WTC11 (cell line): ENCODE measurements around the gene CPE. TPM values are rescaled to one million over a fixed set of nuclear protein-coding genes. Genes with fewer than 3 reads are reported as not detected.

Source experiments
- ATAC-seq: fragments of 200-7000 bp; cut with Tn5 transposase; 2 replicates; pipeline ENCODE4 v1.10.0; 2021; ENCODE audit warnings: mild to moderate bottlenecking, moderate library complexity
- CTCF ChIA-PET: fragments of 300-600 bp; sonication (Branson Sonifier 250); formaldehyde crosslinking; loops from one replicate; lab custom pipeline; 2021; ENCODE audit warnings: antibody characterized with exemption; lab: Charles Lee
- POLR2A ChIA-PET: fragments of 350-600 bp; sonication (Branson Sonifier 250); formaldehyde crosslinking; loops from one replicate; lab custom pipeline; 2021; ENCODE audit warnings: antibody characterized with exemption; lab: Charles Lee
- DNase-seq: peaks from one replicate; pipeline ENCODE4 v3.0.0; 2021; ENCODE audit warnings: low spot score
- H3K27ac Mint-ChIP-seq: 2 replicates; pipeline ENCODE4 v1.8.0; 2021; ENCODE audit warnings: mixed read lengths
- H3K27me3 Mint-ChIP-seq: 2 replicates; pipeline ENCODE4 v1.8.0; 2021; ENCODE audit warnings: low read depth, mild to moderate bottlenecking, moderate library complexity, mixed read lengths
- H3K36me3 Mint-ChIP-seq: 2 replicates; pipeline ENCODE4 v1.8.0; 2021; ENCODE audit warnings: mixed read lengths
- H3K4me1 Mint-ChIP-seq: 2 replicates; pipeline ENCODE4 v1.8.0; 2022; ENCODE audit warnings: mixed read lengths
- H3K4me3 Mint-ChIP-seq: 2 replicates; pipeline ENCODE4 v1.8.0; 2021; ENCODE audit warnings: mild to moderate bottlenecking, moderate library complexity, mixed read lengths
- H3K9me3 Mint-ChIP-seq: 2 replicates; pipeline ENCODE4 v1.8.0; 2021; ENCODE audit warnings: mixed read lengths
- CREB1 ChIP-seq: sonication (generic); formaldehyde crosslinking; IDR thresholded peaks from 2 replicates; pipeline ENCODE4 v1.8.0; 2023; ENCODE audit warnings: mild to moderate bottlenecking, missing genetic modification reagents
- CTCF ChIP-seq: fragments of 200-600 bp; IDR thresholded peaks from 2 replicates; pipeline ENCODE4 v1.8.0; 2022; ENCODE audit warnings: antibody characterized with exemption
- ELF4 ChIP-seq: sonication (generic); formaldehyde crosslinking; IDR thresholded peaks from 2 replicates; pipeline ENCODE4 v1.8.1; 2022; ENCODE audit warnings: low read depth, mild to moderate bottlenecking, moderate library complexity, missing genetic modification reagents
- FOXJ3 ChIP-seq: sonication (generic); formaldehyde crosslinking; IDR thresholded peaks from 2 replicates; pipeline ENCODE4 v1.9.0; 2021; ENCODE audit warnings: missing genetic modification reagents, mild to moderate bottlenecking, borderline replicate concordance
- FOXK1 ChIP-seq: sonication (generic); formaldehyde crosslinking; IDR thresholded peaks from 2 replicates; pipeline ENCODE4 v1.8.0; 2022; ENCODE audit warnings: mild to moderate bottlenecking, moderate library complexity, missing genetic modification reagents
- HMGXB4 ChIP-seq: sonication (generic); formaldehyde crosslinking; IDR thresholded peaks from 2 replicates; pipeline ENCODE4 v1.8.1; 2023; ENCODE audit warnings: mild to moderate bottlenecking, moderate library complexity, missing genetic modification reagents
- IRF1 ChIP-seq: sonication (generic); formaldehyde crosslinking; IDR thresholded peaks from 2 replicates; pipeline ENCODE4 v1.8.0; 2023; ENCODE audit warnings: missing genetic modification reagents
- PRRX2 ChIP-seq: fragments of 250-450 bp; sonication (Bioruptor Pico); IDR thresholded peaks from 2 replicates; pipeline ENCODE4 v1.8.0; 2021; ENCODE audit warnings: mild to moderate bottlenecking
- SMAD4 ChIP-seq: sonication (generic); formaldehyde crosslinking; IDR thresholded peaks from 2 replicates; pipeline ENCODE4 v1.8.0; 2022; ENCODE audit warnings: mild to moderate bottlenecking, missing genetic modification reagents
- SP1 ChIP-seq: sonication (generic); formaldehyde crosslinking; conservative IDR thresholded peaks from 2 replicates; pipeline ENCODE4 v1.8.1; 2022; ENCODE audit warnings: missing genetic modification reagents
- TP53 ChIP-seq: sonication (generic); formaldehyde crosslinking; IDR thresholded peaks from 2 replicates; pipeline ENCODE4 v1.8.1; 2023; ENCODE audit warnings: mild to moderate bottlenecking, missing genetic modification reagents
- ZBTB43 ChIP-seq: sonication (generic); formaldehyde crosslinking; IDR thresholded peaks from 2 replicates; pipeline ENCODE4 v1.8.1; 2023; ENCODE audit warnings: mild to moderate bottlenecking, missing genetic modification reagents
- ZMAT4 ChIP-seq: fragments of 250-450 bp; sonication (Bioruptor Pico); IDR thresholded peaks from 2 replicates; pipeline ENCODE4 v1.9.0; 2021; ENCODE audit warnings: mild to moderate bottlenecking
- ZNF317 ChIP-seq: sonication (generic); formaldehyde crosslinking; IDR thresholded peaks from 2 replicates; pipeline ENCODE4 v1.8.1; 2023; ENCODE audit warnings: low read depth, mild to moderate bottlenecking, moderate library complexity, missing genetic modification reagents, borderline replicate concordance
- ZNF671 ChIP-seq: fragments of 250-450 bp; sonication (Bioruptor Pico); IDR thresholded peaks from 2 replicates; pipeline ENCODE4 v1.8.0; 2021; ENCODE audit warnings: mild to moderate bottlenecking
- ZSCAN18 ChIP-seq: fragments of 250-450 bp; sonication (Bioruptor Pico); IDR thresholded peaks from 2 replicates; pipeline ENCODE4 v2.1.2; 2022; ENCODE audit warnings: mild to moderate bottlenecking, moderate library complexity
- total RNA-seq: library from RNA; stranded (reverse); gene quantifications from 3 replicates; pipeline ENCODE4 v1.2.3, GENCODE V29; 2021

The CPE gene
- total RNA-seq, 1 experiment from 2014 or later, result 9.2 TPM

- no peaks in the 10 kb centered on the region for H3K9me3 Mint-ChIP-seq
- peaks cover 37% of the 10 kb centered on the region for H3K4me1 Mint-ChIP-seq
- peaks cover 25% of the 10 kb centered on the region for H3K27me3 Mint-ChIP-seq
- ChIA-PET POLR2A (no interaction called here), CTCF (interaction anchor here (0.7 to 2.5 kb wide), 3 partner anchors 27 to 270 kb away, joined by 3 to 10 read pairs (median 3); partner anchors contain the start of gene TMEM192)
- TF ChIP-seq PRRX2 (CRISPR knock-in tag), result no peak
- TF ChIP-seq CREB1 (CRISPR knock-in tag), result no peak
- no peak for TF ChIP-seq IRF1 (CRISPR knock-in tag)
- no peak for ATAC-seq
- no peak overlapping the region for H3K4me3 Mint-ChIP-seq
- no peaks in the 10 kb centered on the region for H3K36me3 Mint-ChIP-seq
- DNase-seq, result no peak
- no peak overlapping the region for H3K27ac Mint-ChIP-seq
Observed at GRCh38 chr4:165382640-165383039, 3.8 kb downstream of the CPE start.

- POLR2A ChIA-PET, result no interaction called here
- Mint-ChIP-seq H3K4me3 (no peak overlapping the region), H3K27ac (no peak overlapping the region), H3K36me3 (no peaks in the 10 kb centered on the region), H3K4me1 (peaks cover 32% of the 10 kb centered on the region), H3K9me3 (no peaks in the 10 kb centered on the region), H3K27me3 (peaks cover 15% of the 10 kb centered on the region)
- no peak for DNase-seq
- CTCF ChIA-PET, result interaction anchor here (0.9 to 2.5 kb wide), 10 partner anchors 12 to 287 kb away, joined by 3 to 11 read pairs (median 3); partner anchors contain the start of gene TMEM192
- TF ChIP-seq HMGXB4 (CRISPR knock-in tag), result no peak
- no peak for TF ChIP-seq ZBTB43 (CRISPR knock-in tag)
- TF ChIP-seq CREB1 (CRISPR knock-in tag), result no peak
- no peak for TF ChIP-seq ZNF671 (CRISPR knock-in tag)
- ATAC-seq, result no peak
Observed at GRCh38 chr4:165383591-165384073, 4.8 kb downstream of the CPE start.

GRCh38 chr4:165384186-165384585, 5.4 kb downstream of the CPE start:
- CTCF ChIA-PET, result interaction anchor here (0.9 to 2.5 kb wide), 19 partner anchors 11 to 287 kb away, joined by 3 to 11 read pairs (median 3); no protein-coding TSS in a partner anchor

GRCh38 chr4:165384598-165384997, 5.8 kb downstream of the CPE start:
- no peak overlapping the region for H3K27ac Mint-ChIP-seq
- peaks cover 10% of the 10 kb centered on the region for H3K27me3 Mint-ChIP-seq
- CTCF ChIA-PET, result interaction anchor here (0.6 to 2.5 kb wide), 21 partner anchors 11 to 287 kb away, joined by 3 to 11 read pairs (median 3); no protein-coding TSS in a partner anchor
- H3K4me1 Mint-ChIP-seq, result peaks cover 32% of the 10 kb centered on the region
- POLR2A ChIA-PET, result no interaction called here
- no peak for DNase-seq
- no peaks in the 10 kb centered on the region for H3K36me3 Mint-ChIP-seq
- H3K4me3 Mint-ChIP-seq, result no peak overlapping the region
- ATAC-seq, result peak; percentile 60
- H3K9me3 Mint-ChIP-seq, result no peaks in the 10 kb centered on the region
- no peak for TF ChIP-seq ZMAT4 (CRISPR knock-in tag)
- no peak for TF ChIP-seq PRRX2 (CRISPR knock-in tag)
- no peak for TF ChIP-seq TP53 (CRISPR knock-in tag)
- TF ChIP-seq ZBTB43 (CRISPR knock-in tag), result no peak
- no peak for TF ChIP-seq ELF4 (CRISPR knock-in tag)
- no peak for TF ChIP-seq ZNF317
- no peak for TF ChIP-seq FOXJ3
- no peak for TF ChIP-seq ZSCAN18 (CRISPR knock-in tag)

More at GRCh38 chr4:165384186-165384585, 5.4 kb downstream of the CPE start:
- H3K36me3 Mint-ChIP-seq, result no peaks in the 10 kb centered on the region
- H3K4me1 Mint-ChIP-seq, result peaks cover 32% of the 10 kb centered on the region
- H3K27ac Mint-ChIP-seq, result no peak overlapping the region
- H3K4me3 Mint-ChIP-seq, result no peak overlapping the region
- ATAC-seq (no peak), DNase-seq (no peak)
- POLR2A ChIA-PET, result no interaction called here
- H3K9me3 Mint-ChIP-seq, result no peaks in the 10 kb centered on the region
- TF ChIP-seq SP1 (CRISPR knock-in tag) (no peak), CTCF (no peak), FOXK1 (CRISPR knock-in tag) (no peak), SMAD4 (CRISPR knock-in tag) (no peak)
- TF ChIP-seq, all 79 proteins: peak for 0
- peaks cover 11% of the 10 kb centered on the region for H3K27me3 Mint-ChIP-seq
